EL (cell line): ENCODE results near the gene F2.
"Not testable (repeated sequence)": the region's sequence is repeated elsewhere in the genome, so short reads cannot be mapped to it uniquely, and the experiment has no call there.

Experiments used
- DNase-seq: peaks from one replicate; pipeline ENCODE4 v3.0.0-alpha.2; 2016

F2 gene

DNA sequence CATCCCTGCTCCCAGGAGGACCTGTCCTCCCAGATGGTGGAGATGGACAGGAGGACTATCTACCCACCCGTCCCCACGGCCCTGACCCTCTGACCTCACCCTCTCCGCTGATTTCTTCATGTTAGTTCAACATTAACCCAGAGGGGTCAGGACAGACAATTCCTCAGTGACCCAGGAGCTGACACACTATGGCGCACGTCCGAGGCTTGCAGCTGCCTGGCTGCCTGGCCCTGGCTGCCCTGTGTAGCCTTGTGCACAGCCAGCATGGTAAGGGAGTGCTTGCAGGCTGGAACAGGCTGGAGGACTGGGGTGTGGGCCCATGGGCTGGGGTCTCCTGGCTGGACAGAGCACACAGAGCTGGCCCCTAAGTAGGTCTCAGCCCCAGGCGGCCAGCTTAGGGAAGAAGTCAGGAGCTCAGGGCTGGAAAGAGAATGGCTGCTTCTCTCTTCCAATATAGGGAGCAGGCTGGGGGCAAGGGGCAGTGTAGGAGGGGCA lies at the start of gene F2:
TSS of gene F2 (plus strand) at position 166 of the 495 bp plus-strand sequence. CDS start at position 189, 23 bp downstream.
- DNase-seq, result no peak

DNA sequence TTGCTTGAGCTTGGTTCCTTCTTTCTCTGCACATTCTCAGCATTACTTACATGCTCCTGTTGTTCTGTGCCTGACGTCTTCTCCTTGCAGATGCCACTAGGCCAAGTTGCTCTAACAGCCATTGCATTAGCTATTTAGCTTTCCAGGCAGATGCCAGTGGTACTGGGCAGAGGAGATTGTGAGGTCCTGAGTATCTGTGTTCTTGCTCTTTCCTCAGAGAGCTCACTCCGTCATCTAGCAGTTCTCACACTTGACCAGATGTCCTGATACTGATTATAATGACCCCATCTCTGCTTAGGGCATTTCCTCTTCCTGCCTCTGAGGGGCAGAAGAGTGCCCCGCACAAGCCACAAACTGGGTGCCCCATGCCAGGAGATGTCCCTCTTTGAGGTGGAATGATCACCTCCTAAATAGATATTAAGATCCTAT lies 49.3 kb upstream of the F2 start:
- no peak for DNase-seq

GRCh38 chr11:46670521-46670920 lies 48.5 kb upstream of the F2 start:
- DNase-seq, result not testable (repeated sequence)

DNA sequence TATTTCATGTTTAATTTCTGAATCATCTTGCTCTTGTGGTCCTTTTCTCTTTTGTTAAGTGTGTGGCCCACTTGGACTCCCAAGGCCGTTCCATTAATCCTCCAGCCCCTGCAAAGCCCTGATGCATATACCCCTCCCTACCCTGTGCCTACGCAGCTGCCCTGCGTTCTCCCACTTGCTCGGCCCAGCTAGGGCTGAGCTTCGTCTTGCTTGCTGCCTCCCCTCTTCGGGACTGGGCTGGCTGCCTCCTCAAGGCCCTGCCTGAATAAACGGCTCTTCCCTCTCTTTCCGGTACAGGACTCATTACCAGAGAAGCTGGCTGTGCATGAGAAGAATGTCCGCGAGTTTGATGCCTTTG lies 47.1 kb upstream of the F2 start:
- no peak for DNase-seq

DNA sequence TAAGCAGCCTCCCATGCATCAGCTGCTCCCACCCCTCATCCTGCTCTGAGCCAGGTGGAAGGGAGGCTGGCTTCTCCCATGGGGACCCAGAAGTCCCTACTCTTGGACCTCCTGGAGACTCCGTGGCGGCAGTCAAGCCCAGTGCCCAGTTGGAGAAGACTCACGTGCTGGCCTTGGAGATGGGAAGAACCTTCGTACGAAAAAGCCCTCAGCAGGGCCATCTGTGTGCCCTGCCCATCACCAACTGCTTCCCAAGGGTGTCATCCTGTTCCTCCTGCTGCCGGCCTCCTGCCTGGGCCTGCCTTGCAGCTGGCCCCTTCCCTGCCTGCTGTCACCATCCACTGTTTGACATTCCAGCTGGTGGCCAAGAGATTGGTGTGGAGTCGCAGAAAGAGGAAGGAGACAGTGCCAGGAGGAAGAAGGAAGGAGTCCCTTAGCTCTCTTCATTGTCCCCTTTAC lies 46.6 kb upstream of the F2 start:
- DNase-seq, result no peak

DNA sequence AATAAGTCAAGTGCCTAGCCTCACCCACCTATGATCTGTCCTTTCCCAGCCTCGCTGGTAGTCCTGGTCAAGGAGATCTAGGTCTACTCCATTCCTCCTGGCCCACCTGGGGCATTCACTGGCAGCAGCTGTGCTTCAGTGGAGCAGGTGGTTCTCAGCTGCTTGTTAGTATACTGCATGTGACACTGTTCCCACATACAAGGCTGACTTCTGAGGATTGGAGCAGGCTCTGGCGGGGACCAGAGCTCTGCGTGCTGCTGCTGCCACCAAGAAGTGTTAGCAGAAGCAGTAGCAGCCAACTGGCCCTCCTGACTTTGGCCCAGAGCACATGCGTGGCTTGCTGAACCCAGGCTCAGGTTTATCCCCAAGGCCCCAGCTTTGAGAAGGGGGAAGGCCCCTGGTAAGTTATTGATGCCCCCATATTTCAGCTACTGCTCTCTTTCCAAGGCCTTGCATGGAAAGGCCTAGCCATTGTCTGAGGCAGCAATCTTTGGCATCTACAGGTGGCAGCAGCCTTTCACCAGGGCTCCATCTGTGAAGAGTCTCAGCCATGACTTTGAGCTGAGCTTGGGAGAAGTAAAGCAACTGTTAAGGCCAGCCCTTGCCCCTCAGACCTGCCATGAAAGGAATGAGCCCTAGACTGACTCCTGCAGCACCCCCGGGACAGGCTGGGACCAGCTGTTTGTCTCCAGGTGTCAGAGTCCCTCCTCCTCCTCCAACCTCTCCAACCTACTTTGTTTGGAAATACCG lies 45.1 kb upstream of the F2 start:
- DNase-seq, result no peak

- no peak for DNase-seq
These were observed 44.3 kb upstream of the F2 start for GRCh38 chr11:46674463-46675287.

- peak; percentile 54 for DNase-seq
These were observed 43.6 kb upstream of the F2 start for GRCh38 chr11:46675288-46675851.

- DNase-seq, result no peak
These were observed 43.1 kb upstream of the F2 start for GRCh38 chr11:46675949-46676348.

- DNase-seq, result no peak
These were observed 42.4 kb upstream of the F2 start for GRCh38 chr11:46676436-46677158.

DNA sequence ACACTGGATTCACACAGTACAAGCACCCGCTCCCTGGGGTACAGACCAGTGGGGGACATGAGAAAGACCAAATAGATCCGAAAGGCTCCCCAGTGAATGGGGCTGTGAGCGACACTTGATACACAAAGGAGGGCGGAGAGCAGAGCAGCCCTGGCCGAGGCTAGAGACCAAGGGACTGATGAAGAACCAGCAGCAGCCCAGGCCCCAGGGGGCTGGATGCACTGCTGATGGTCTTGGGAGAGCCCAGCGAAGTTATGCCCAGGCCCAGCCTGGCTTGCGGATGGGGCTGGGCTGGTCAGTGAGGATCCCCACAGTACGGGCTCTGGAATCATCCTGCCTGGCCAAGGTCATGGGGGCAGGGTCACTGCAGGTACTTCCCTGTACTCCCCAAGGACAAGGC lies 41.8 kb upstream of the F2 start:
- no peak for DNase-seq

GRCh38 chr11:46677991-46678740 lies 40.8 kb upstream of the F2 start:
- peak; percentile 17 for DNase-seq

GRCh38 chr11:46678741-46679130 lies 40.3 kb upstream of the F2 start:
- no peak for DNase-seq

DNA sequence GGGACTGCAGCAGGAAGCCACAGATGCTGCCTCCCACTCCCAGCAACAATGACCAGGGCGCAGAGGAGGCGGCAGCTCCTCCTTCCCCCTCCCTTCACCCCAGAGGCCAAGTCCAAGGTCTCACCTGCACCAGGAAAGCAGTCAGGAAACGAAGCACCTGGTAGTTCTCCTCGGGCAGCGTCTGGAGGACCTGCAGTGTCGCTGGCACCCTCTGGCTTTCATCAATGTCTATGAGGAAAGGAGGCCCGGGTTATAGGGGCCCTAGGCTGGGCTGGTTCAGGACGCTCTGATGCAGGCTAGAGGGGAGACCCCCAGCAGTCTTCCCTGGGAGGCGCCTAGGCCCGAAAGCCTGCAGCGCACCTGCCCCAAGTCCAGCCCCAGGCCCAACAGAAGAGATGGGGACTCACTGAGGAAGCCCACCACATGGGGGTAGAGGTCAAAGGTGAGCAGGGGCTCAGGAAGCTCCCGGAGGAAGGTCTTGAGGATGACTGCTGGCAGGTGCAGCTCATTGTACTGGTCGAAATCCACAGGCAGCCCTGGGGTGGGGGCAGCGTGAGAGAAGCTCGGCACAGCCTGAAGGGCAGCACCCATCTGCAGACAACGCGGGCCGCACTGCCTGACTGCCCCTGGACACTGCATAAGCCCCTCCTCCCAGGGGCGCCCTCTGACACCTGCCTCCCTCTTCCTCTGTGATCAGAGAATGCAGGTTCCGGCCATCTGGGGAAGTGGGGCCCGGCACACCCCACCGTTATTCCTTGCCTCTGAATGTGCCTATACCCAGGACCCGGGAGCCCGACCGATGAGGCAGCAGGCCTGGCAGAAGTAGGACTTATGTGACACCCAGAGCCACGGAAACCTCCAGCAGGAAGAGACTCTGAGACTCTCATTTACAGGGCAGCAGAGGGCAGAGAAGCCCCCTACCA lies 39.5 kb upstream of the F2 start:
- DNase-seq, result no peak

- no peak for DNase-seq
These were observed 38.8 kb upstream of the F2 start for GRCh38 chr11:46680164-46680760.

DNA sequence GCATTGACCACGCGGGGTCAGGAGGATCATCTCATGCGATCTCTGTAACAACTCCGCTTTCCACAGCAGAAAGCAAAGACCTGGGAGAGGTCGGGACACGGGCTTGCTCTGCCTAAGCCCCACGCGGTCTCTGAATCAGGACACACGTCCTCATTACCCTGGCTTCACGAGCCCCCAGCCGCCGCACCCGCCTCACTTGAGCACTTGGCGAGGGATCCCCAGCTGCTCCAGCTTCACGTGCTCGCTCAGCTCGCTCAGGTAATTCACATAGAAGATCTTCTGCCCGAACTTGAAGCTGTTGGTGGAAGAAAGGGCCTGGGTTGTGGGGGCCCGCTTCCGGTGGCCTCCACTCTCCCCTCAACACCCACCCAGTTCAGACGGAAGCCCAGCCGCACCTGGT lies 38.2 kb upstream of the F2 start:
- no peak for DNase-seq

GRCh38 chr11:46681814-46682213 lies 37.2 kb upstream of the F2 start:
- DNase-seq, result no peak

DNA sequence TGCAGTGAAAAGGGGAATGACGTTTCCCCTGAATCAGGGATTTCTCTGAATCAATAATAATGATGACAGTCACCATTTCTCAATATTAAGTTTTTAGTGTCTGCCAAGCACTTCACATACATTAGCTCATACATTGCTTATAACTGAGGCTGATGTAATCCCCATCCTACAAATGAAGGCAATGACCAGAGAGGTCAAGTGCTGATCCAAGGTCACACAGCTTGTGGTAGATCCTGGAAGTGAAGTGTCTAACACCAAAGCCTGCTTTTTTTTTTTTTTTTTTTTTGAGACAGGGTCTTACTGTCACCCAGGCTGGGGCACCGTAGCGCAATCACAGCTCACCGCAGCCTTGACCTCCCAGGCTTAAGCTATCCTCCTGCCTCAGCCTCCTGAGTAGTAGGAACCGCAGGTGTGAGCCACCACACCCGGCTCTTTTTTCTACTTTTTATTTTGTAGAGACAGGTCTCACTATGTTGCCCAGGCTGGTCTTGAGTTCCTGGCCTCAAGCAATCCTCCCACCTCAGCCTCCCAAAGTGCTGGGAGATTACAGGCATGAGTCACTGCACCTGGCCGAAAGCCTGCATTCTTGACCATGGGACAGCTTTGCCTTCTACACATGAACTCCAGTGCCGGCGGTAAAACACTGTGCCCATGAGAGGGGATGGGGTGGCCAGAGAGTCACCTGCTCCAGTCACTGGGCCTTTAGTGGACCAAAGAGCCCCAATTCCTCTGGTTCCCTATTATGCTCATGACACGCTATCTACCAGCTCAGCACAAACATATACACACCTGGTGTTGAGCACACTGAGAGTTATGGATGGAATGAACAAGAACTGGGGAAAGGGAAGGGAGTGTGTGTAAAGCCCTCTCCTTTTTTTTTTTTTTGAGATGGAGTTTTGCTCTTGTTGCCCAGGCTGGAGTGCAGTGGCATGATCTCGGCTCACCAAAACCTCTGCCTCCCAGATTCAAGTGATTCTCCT lies 36.0 kb upstream of the F2 start:
- DNase-seq, result peak; percentile 28

GRCh38 chr11:46684367-46684766 lies 34.6 kb upstream of the F2 start:
- no peak for DNase-seq
